Karpas-422 (cell line): Measurements from ENCODE around the gene DAW1. TPM values are rescaled to one million over a fixed set of nuclear protein-coding genes. Genes with fewer than 3 reads are reported as not detected.

Experiments used
- DNase-seq: peaks from one replicate; pipeline ENCODE4 v3.0.0-alpha.2; 2015
- H2AFZ ChIP-seq: fragments of 200-600 bp; sonication (generic); 2 replicates; pipeline ENCODE4 v1.6.1; 2014; ENCODE audit warnings: antibody characterized with exemption, low read length, mixed read lengths
- H3K27ac ChIP-seq: fragments of 200-600 bp; sonication (generic); 2 replicates; pipeline ENCODE4 v1.5.1; 2014; ENCODE audit warnings: mild to moderate bottlenecking, low read length, moderate library complexity
- H3K27me3 ChIP-seq: fragments of 200-600 bp; sonication (generic); 2 replicates; pipeline ENCODE4 v1.6.1; 2014; ENCODE audit warnings: low read length, mixed read lengths
- H3K36me3 ChIP-seq: fragments of 200-600 bp; sonication (generic); 2 replicates; pipeline ENCODE4 v1.6.1; 2014; ENCODE audit warnings: low read length, mixed read lengths; ENCODE audit not compliant: insufficient read depth
- H3K4me1 ChIP-seq: fragments of 200-600 bp; sonication (generic); 2 replicates; pipeline ENCODE4 v1.6.1; 2014; ENCODE audit warnings: mild to moderate bottlenecking, low read length, mixed read lengths
- H3K4me2 ChIP-seq: fragments of 200-600 bp; sonication (generic); 2 replicates; pipeline ENCODE4 v1.6.1; 2014; ENCODE audit warnings: low read length, low read depth, mild to moderate bottlenecking; ENCODE audit not compliant: poor library complexity, severe bottlenecking
- H3K4me3 ChIP-seq: fragments of 200-600 bp; sonication (generic); 2 replicates; pipeline ENCODE4 v1.5.1; 2014; ENCODE audit warnings: mild to moderate bottlenecking, antibody characterized with exemption, low read length, mixed read lengths
- H3K79me2 ChIP-seq: fragments of 200-600 bp; sonication (generic); 2 replicates; pipeline ENCODE4 v1.6.1; 2014; ENCODE audit warnings: mild to moderate bottlenecking, low read length, mixed read lengths
- H3K9ac ChIP-seq: fragments of 200-600 bp; sonication (generic); 2 replicates; pipeline ENCODE4 v1.6.0; 2014; ENCODE audit warnings: low read length
- H3K9me2 ChIP-seq: fragments of 200-600 bp; sonication (generic), shearing (Covaris generic); replicated peaks from 2 replicates; pipeline ENCODE4 v1.6.0; 2014; ENCODE audit warnings: mild to moderate bottlenecking, low read length, moderate library complexity; ENCODE audit not compliant: insufficient read depth
- H3K9me3 ChIP-seq: fragments of 300-700, 200-600 bp; sonication (generic); 2 replicates; pipeline ENCODE4 v1.6.1; 2014; ENCODE audit warnings: low read length, mixed read lengths
- H4K20me1 ChIP-seq: fragments of 200-600 bp; sonication (generic); 2 replicates; pipeline ENCODE4 v1.6.1; 2014; ENCODE audit warnings: mild to moderate bottlenecking, antibody characterized with exemption, low read length, low read depth; ENCODE audit not compliant: insufficient read depth
- total RNA-seq: library from RNA; depleted of rRNA; stranded (reverse); fragments of >200 nt; shearing (Covaris generic); gene quantifications from 2 replicates; pipeline ENCODE4 v1.2.3, GENCODE V29; 2014; ENCODE audit warnings: low replicate concordance; rRNA removed

Gene DAW1
- not detected in 2 replicates for total RNA-seq

DNA sequence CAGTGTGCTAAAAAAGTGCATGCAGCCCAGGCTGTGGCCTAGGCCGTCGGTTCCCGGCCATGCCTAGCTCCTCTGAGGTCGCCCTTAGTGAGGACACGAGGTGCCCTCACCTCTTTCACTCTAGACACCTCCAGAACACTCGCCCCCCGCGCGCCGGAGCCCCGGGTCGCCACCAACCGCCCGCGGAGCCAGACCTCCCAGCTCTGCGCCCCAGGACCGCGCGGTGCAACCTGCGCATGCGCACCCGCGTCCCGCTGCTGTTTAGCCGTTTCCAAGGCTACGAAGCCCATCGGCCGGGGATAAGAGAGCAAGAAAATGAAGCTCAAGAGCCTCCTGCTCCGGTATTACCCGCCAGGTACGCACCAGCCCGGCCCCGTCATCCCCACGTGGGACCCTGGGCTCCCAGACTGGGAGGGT lies at the start of gene DAW1:
Gene DAW1, plus strand, starts transcription at position 257 of the 417 bp plus-strand sequence. Its CDS starts 59 bp downstream, at position 316.
- no peak within 1 kb of the TSS for H3K4me2 ChIP-seq
- no peaks in the 10 kb centered on the region for H3K79me2 ChIP-seq
- H3K27me3 ChIP-seq: no peaks in the 10 kb centered on the region
- no peak within 1 kb of the TSS for H3K4me3 ChIP-seq
- no peaks in the 10 kb centered on the region for H3K9me3 ChIP-seq
- H2AFZ ChIP-seq: no peak within 1 kb of the TSS
- no peaks in the 10 kb centered on the region for H3K36me3 ChIP-seq
- H3K9ac ChIP-seq: no peak within 1 kb of the TSS
- no peaks in the 10 kb centered on the region for H3K9me2 ChIP-seq
- no peaks in the 10 kb centered on the region for H4K20me1 ChIP-seq
- H3K27ac ChIP-seq: no peak within 1 kb of the TSS
- no peak for DNase-seq
- no peaks in the 10 kb centered on the region for H3K4me1 ChIP-seq

DNA sequence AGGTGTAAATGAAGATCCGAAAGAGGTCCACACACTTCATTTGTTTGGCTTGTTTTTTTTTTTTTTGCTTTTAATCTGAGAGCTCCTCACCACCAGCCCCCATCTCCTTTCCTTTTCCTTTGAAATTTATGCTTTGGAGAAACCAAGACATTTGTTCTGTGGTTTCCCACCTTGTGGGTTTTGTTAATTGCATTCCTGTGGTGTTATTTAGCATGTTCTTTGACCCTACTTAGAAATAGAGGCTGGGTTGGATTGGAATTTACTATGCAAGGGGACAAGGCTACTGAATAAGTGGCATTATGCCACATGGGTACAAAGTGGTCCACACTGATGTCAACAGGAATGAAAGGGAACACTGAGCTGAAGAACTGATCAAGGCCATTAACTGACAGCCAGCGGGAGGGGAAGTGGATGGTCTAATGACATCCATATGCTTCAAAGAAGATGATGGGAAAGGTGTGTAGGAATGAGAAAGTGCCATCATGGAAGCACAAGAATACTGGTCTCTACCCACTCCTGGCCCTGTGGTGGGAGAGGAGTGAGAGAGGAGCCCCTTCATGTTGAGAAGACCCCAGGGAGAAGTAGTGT lies 48.9 kb upstream of the DAW1 start:
- Histone ChIP-seq H3K27ac (no peak overlapping the region), H3K4me2 (no peak overlapping the region), H3K9ac (no peak overlapping the region), H3K79me2 (no peaks in the 10 kb centered on the region), H3K9me2 (no peaks in the 10 kb centered on the region), H2AFZ (no peak overlapping the region), H3K4me3 (no peak overlapping the region), H3K9me3 (no peaks in the 10 kb centered on the region), H3K27me3 (no peaks in the 10 kb centered on the region), H4K20me1 (no peaks in the 10 kb centered on the region), H3K36me3 (no peaks in the 10 kb centered on the region), H3K4me1 (no peaks in the 10 kb centered on the region)
- no peak for DNase-seq

GRCh38 chr2:227823922-227824321 lies 47.5 kb upstream of the DAW1 start:
- Histone ChIP-seq H3K4me1 (no peaks in the 10 kb centered on the region), H3K9ac (no peak overlapping the region), H3K79me2 (no peaks in the 10 kb centered on the region), H3K36me3 (no peaks in the 10 kb centered on the region), H3K4me2 (no peak overlapping the region), H3K4me3 (no peak overlapping the region), H4K20me1 (no peaks in the 10 kb centered on the region), H2AFZ (no peak overlapping the region), H3K9me3 (no peaks in the 10 kb centered on the region), H3K27ac (no peak overlapping the region), H3K9me2 (no peaks in the 10 kb centered on the region), H3K27me3 (no peaks in the 10 kb centered on the region)
- no peak for DNase-seq

- Histone ChIP-seq H3K9me3 (no peaks in the 10 kb centered on the region), H3K27me3 (no peaks in the 10 kb centered on the region), H2AFZ (no peak overlapping the region), H3K4me3 (no peak overlapping the region), H4K20me1 (no peaks in the 10 kb centered on the region), H3K27ac (no peak overlapping the region), H3K4me1 (no peaks in the 10 kb centered on the region), H3K36me3 (no peaks in the 10 kb centered on the region), H3K9ac (no peak overlapping the region), H3K79me2 (no peaks in the 10 kb centered on the region), H3K9me2 (no peaks in the 10 kb centered on the region), H3K4me2 (no peak overlapping the region)
- DNase-seq: no peak
Measured at GRCh38 chr2:227824711-227825110, 46.7 kb upstream of the DAW1 start.

DNA sequence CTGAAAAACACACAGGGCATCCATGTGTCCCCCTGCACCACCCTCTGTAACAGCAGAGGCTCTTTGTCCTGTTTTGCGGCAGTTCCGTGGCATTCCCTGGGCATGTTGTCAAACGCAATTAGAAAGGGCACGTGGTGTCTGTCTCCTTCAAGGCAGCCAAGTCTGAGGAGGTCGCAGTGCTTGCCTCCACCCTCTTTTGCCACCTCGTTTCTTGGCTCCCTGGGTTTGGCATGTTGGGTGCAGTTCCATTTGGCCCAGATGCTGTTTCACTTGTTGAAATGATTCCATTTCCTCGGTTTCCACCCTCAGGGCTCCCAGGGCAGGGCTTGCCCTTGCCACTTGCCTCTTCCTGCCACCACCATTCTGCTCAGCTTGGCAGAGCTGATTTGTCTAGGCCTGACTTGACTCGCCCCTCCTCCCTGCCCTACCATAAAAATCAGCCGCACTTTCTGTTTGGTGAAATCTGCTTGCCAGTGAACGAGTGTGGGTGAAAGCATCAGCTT lies 45.4 kb upstream of the DAW1 start:
- Histone ChIP-seq H4K20me1 (no peaks in the 10 kb centered on the region), H3K4me2 (no peak overlapping the region), H3K9me3 (no peaks in the 10 kb centered on the region), H3K4me3 (no peak overlapping the region), H3K27ac (no peak overlapping the region), H3K27me3 (no peaks in the 10 kb centered on the region), H2AFZ (no peak overlapping the region), H3K36me3 (no peaks in the 10 kb centered on the region), H3K79me2 (no peaks in the 10 kb centered on the region), H3K9me2 (no peaks in the 10 kb centered on the region), H3K4me1 (no peaks in the 10 kb centered on the region), H3K9ac (no peak overlapping the region)
- no peak for DNase-seq

GRCh38 chr2:227826563-227826962 lies 44.9 kb upstream of the DAW1 start:
- Histone ChIP-seq H2AFZ (no peak overlapping the region), H3K4me3 (no peak overlapping the region), H3K9ac (no peak overlapping the region), H3K27ac (no peak overlapping the region), H3K9me3 (no peaks in the 10 kb centered on the region), H3K9me2 (no peaks in the 10 kb centered on the region), H3K79me2 (no peaks in the 10 kb centered on the region), H3K27me3 (no peaks in the 10 kb centered on the region), H4K20me1 (no peaks in the 10 kb centered on the region), H3K4me2 (no peak overlapping the region), H3K36me3 (no peaks in the 10 kb centered on the region), H3K4me1 (no peaks in the 10 kb centered on the region)
- DNase-seq: no peak

GRCh38 chr2:227827143-227827542 lies 44.3 kb upstream of the DAW1 start:
- no peak overlapping the region for H3K4me2 ChIP-seq
- no peaks in the 10 kb centered on the region for H3K36me3 ChIP-seq
- H3K9me2 ChIP-seq: no peaks in the 10 kb centered on the region
- no peak for DNase-seq
- no peaks in the 10 kb centered on the region for H3K4me1 ChIP-seq
- H3K27me3 ChIP-seq: no peaks in the 10 kb centered on the region
- no peak overlapping the region for H3K27ac ChIP-seq
- no peaks in the 10 kb centered on the region for H4K20me1 ChIP-seq
- H3K9ac ChIP-seq: no peak overlapping the region
- H3K9me3 ChIP-seq: no peaks in the 10 kb centered on the region
- H3K4me3 ChIP-seq: no peak overlapping the region
- H3K79me2 ChIP-seq: no peaks in the 10 kb centered on the region
- H2AFZ ChIP-seq: no peak overlapping the region

- no peak overlapping the region for H3K27ac ChIP-seq
- H3K36me3 ChIP-seq: no peaks in the 10 kb centered on the region
- no peak overlapping the region for H3K4me3 ChIP-seq
- no peak overlapping the region for H3K9ac ChIP-seq
- no peaks in the 10 kb centered on the region for H3K4me1 ChIP-seq
- no peaks in the 10 kb centered on the region for H3K9me2 ChIP-seq
- no peaks in the 10 kb centered on the region for H3K27me3 ChIP-seq
- no peak overlapping the region for H3K4me2 ChIP-seq
- no peaks in the 10 kb centered on the region for H4K20me1 ChIP-seq
- no peaks in the 10 kb centered on the region for H3K9me3 ChIP-seq
- DNase-seq: no peak
- no peaks in the 10 kb centered on the region for H3K79me2 ChIP-seq
- no peak overlapping the region for H2AFZ ChIP-seq
Measured at GRCh38 chr2:227828477-227828912, 42.9 kb upstream of the DAW1 start.
